GM19468 (cell line): Measurements from ENCODE around the gene ATXN3.

Experiments
- ATAC-seq: cut with Tn5 transposase; IDR thresholded peaks from one replicate; pipeline ENCODE4 v1.9.1; 2021; ENCODE audit warnings: mild to moderate bottlenecking, moderate library complexity, moderate number of reproducible peaks; ENCODE audit not compliant: unreplicated experiment; ENCODE audit errors: extremely low read depth

The ATXN3 gene

DNA sequence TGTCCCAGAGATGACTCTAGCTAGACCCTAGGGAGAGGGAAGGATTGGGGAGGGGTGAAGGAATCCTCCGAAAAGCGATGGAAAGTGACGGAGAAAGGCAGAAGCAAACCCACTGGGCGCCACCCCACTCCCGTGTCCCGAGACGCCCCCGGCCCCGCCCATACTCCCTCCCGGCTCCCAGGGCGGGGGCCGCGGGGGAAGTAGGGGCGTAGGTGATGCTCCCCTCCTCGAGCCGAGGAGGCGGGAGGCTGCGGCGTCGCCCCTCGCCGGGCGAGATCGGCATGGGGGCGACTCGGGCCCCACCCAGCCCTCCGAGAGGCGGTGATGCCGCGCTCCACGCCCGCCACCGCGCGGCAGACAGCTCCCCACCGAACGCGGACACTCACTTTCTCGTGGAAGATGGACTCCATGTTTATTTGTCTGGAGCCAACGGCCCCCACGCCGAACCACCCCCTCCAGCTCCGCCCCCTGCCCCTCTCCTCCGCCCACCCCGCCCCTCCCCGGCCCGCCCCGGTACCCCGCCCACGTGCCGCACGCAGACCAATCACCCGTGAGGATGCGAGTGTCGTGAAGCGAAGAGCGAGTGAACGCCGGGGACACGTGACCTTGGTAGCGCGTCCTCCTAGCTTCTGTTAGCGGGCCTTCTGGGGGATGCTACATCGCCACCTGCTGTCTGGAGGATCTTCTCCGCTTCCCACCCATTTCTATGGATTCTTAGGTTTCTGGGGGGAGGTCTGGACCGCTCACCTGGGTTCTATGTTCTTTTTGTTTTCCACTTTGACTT lies at the start of gene ATXN3:
Gene ATXN3 (minus strand): TSS at position 440 of the 784 bp plus-strand sequence. CDS start 30 bp downstream, at position 410.
- ATAC-seq: peak; percentile 60

DNA sequence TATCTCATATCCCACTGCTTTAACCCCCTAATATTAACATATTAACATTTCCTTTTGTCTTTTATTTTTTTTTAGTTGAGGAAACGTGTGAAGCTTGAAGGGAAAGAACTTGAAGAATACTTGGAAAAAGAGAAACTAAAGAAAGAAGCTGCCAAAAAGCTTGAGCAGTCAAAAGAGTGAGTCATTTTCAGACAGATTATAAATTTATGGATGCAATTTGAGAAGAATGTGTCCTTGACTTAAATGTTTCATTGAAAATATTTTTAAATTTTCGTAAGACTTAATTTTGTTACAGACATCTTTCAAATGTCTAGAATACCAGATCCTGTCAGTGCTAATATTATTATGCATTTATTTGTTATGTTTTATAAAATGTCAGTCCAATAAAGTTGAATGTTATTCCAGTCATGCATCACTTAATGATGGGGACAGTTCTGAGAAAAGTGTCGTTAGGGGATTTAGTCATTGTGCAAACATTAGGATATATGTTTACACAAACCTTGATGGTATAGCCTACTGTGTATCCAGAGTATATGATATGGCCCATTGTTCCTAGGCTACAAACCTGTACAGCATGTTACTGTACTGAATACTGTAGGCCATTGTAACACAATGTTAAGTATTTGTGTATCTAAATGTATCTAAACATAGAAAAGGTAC lies 48.0 kb upstream of the ATXN3 start:
- no peak for ATAC-seq

DNA sequence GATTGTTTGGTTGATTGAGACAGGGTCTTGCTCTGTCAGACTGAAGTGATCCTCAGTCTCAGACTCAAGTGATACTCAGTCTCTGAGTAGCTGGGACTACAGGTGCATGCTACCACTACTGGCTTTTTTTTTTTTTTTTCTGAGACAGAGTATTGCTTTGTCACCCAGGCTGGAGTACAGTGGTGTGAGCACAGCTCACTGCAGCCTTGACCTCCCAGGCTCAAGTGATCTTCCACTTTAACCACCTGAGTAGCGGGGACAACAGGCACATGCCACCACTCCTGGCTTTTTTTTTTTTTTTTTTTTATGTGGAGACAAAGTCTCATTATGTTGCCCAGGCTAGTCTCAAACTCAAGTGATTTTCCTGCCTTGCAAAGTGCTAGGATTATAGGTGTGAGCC lies 47.2 kb upstream of the ATXN3 start:
- no peak for ATAC-seq

DNA sequence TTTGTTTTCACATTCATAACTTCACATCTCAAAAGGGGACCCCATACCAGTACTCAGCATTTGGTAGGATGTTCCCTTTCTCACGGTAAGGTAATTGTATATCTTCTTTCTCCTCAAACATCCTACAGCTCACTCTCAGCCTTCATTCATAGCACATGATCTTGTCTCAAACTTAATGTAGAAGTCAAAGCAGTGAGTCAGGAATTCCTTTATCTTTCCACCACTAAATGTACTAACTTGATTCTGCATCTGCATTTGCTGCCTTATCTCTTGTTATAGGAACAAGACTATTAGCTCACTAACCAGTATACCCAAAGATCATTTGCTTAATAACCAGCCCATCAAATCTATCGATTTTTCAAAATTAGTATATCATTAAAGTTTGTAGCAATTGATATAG lies 38.3 kb upstream of the ATXN3 start:
- ATAC-seq: no peak

DNA sequence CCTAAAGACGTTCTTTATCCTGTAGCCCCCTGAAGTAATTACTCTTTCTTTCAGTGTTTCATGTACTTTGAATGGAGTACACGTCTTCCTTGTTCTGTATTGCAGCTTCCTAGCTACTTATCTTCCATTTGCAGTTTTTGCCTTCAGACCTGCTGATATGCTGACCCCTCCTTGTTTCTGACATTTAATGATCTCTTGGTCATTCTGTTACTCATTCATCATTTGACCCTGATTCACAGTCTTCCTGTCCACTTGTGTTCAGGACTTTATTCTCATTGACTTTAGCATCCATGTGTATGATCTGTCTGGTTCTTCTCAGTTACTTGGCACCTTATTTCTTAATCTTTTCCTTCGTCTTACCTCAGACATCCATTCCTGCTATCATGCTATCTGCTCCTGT lies 37.6 kb upstream of the ATXN3 start:
- no peak for ATAC-seq

DNA sequence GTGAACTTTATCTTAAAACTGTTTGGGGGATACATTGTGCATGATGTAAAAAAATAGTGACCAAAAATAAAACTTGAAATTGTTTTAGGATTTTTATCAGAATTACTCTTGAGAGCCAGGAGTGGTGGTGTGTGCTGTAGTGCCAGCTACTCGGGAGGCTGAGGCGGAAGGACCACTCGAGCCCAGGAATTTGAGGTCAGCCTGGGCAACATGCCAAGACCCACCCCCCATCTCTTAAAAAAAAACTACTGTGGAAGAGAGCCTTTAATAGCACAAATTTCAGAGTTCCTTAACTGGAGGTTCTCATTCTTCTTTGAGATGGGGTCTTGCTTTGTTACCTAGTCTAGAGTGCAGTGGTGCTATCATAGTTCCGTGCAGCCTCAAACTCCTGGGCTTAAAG lies 36.9 kb upstream of the ATXN3 start:
- ATAC-seq: no peak

DNA sequence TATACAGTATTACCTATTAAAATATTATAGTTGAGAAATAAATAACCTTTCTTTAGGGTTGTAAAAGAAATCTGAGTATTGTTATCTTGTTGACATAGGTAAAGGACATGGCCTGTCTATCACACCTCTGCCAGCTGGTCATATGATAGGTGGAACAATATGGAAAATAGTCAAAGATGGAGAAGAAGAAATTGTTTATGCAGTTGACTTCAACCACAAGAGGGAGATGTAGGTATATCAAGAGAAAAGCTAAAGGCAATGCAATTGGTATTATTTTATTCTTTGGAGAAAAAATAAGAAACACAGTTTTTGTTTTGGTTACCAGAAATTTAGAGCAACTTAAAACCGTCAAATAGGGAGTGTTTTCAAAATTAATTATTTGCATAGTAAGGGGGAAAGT lies 28.9 kb upstream of the ATXN3 start:
- no peak for ATAC-seq

DNA sequence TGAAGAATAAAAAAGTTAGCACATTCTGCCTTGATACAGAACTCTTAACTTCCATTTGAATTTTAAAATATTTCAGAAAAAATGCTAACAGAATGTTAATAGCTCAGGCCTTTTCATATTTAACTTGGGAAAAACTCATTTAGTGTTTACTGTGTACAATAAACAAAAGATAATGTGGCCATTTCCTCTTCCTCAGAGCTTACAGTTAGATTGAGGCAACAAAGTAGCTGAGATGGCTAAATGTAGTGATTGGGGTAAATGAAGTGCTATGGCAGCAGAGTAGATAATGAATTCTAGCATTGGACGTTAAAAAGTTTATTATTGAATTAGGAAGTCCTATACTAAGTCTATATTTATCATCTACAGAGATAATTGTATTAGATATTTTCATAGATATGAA lies 28.1 kb upstream of the ATXN3 start:
- ATAC-seq: no peak

DNA sequence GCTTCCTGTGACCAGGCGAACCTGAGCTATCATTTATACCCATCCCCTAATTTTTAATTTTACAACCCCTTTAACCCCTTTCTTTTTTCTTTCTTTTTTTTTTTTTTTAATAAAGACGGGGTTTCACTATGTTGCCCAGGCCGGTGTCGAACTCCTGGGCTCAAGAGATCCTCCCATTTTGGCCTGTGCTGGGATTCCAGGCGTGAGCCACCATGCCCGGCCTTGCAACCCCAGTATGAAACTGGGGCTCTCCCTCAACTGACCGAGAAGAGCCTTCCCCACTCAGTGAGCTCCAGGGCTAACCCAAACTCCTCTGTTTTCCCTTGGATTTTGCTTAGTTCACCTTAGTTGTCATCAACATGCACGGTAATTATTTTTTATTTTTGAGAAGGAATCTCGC lies 16.4 kb upstream of the ATXN3 start:
- no peak for ATAC-seq

DNA sequence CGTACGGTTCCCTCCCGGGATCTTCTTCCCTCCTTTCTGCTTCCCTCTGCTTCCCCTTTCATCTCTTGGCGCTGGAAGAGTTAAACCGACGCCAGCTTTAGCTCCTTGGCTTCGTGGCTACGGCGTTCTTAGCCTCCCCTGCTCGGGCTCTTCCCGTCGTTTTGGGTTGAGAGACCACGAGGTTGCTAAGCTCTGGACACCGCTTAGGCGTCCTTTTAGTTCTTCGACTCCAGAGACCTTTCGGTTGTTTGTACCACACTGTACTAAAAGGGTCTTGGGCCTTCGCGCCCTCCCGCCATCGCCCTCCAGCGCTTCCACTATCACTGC lies 15.9 kb upstream of the ATXN3 start:
- ATAC-seq: no peak

DNA sequence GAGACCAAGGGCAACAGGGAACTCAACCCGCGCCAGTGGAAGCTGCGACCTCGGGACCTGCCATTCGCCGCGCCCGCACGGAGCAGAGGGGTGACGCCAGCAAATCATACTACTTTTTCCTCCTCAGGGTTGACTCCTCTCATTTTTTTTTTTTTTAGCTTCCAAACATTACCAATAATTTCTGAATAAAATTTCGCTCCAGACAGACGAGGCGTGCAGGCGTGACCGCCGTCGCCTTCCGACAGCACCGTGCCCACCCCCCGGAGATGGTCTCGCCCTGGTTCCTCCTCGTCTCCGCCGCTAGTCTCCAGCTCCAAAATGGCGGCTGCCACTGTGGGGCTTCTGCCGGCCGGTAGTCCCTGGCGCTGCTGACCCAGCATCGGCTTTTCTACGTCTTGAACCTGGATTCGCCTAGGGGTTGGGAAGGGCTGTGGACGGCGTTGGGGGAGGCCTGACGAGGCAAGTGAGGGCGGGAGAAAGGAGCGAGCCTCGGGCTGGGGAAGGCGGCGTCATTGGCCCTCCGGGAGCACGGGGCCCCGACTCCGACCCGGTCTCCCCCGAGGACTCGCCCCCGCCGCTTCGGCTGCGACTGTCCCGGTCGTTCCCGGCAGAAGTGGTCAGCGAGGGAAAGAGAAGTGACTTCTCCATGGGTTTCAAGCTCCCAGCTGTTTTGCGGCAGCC lies 15.4 kb upstream of the ATXN3 start, which contains the start of the genes CPSF2 and NDUFB1:
Gene CPSF2 (plus strand): TSS at position 300 of the 681 bp plus-strand sequence. CDS start 9,016 bp downstream, outside the sequence.
Gene NDUFB1 (minus strand): TSS at position 37 of the 681 bp plus-strand sequence. CDS start 4,069 bp downstream, outside the sequence.
- peak; percentile 54 for ATAC-seq

DNA sequence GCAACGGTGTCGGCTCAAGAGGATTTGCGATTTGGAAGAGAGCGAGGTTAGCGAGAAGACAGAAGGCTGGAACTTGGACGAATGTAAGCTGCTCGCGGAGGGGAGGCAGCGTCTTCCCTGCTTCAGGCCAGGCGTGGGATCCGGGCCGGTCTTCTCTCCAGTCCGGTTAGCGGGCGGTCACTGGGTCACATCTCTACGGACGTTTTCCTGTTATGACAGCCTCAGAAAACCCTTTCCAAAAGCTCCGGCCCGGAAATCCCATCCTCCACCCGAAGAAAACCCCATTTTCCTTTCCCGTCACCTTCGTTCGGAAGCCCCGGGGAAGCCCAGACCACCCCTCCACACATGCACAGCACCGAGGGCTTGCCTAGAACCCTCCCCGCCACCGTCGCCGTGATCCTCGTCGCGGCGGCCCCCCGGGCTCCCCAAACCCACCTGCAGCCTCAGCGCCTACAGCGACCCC lies 14.9 kb upstream of the ATXN3 start:
- no peak for ATAC-seq

DNA sequence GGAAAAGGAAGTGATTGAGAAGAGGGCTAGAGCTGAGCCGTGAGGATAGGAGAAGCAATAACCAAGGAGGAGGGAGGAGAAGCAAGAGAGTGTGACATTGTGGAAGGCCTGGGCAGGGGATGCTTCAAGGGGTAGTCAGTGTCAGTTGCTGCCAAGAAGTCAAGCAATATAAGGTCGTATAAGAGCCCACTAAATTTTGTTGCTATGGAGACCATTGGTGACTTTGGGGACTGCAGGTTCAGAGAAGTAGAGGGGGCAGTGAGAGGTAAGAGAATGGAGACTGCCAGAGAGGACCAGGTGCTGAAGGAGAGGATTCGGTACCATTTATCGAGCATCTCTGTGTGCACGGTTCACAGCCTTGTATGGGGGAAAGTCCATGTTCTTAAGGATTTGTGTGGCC lies 3.1 kb upstream of the ATXN3 start:
- no peak for ATAC-seq

DNA sequence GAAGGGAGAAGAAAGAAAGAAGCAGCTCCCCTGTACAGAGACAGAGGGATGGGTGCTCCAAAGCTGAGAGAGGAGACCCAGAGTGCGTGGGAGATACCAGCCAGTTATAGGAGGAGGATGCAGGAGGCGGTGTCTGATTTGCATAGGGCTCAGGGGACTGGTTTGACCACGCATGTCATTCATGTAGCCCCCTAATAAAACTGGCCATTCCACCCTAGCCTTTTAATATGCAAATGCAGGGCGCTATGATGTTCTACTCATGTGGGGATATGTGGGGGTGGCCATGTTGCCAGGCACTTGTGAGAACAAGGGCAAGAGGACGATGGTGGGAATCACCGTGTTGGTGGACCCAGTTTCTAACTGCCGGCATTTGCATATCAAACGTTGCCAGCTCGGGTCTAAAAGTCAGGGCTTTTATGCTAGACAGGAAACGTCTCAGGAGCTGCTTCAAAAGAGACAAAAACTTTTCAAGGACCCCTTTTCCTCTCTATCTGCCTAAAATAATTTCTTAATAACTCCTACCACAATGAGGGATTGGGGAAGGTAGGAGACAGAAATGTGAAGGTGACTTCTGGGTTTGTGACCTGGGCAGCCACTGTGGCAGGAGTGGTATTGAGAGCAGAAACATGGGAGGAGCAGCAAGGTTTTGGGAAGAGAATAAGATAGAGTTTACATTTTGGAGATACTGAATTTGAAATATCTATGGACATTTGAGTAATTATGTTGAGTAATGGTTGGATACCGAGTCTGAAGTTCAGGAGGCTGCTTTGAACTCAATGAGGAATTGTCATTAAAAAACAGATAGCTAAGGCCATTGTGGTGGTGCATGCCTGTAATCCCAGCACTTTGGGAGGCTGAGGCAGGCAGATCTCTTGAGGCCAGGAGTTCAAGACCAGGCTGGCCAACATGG lies 2.2 kb upstream of the ATXN3 start:
- no peak for ATAC-seq

DNA sequence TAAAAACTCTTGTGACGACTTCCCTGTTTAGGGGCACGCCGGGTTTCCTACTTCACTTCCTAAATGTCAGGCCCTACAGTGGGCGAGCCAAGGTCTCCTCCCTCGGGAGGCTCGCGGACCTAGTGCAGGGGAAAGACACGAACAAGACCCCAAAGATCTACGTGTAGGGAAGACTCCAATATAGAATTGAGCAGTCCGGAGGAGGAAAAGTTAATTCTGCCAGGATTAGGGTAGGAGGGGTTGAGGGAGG lies 564 bp downstream of the ATXN3 start:
- ATAC-seq: no peak

DNA sequence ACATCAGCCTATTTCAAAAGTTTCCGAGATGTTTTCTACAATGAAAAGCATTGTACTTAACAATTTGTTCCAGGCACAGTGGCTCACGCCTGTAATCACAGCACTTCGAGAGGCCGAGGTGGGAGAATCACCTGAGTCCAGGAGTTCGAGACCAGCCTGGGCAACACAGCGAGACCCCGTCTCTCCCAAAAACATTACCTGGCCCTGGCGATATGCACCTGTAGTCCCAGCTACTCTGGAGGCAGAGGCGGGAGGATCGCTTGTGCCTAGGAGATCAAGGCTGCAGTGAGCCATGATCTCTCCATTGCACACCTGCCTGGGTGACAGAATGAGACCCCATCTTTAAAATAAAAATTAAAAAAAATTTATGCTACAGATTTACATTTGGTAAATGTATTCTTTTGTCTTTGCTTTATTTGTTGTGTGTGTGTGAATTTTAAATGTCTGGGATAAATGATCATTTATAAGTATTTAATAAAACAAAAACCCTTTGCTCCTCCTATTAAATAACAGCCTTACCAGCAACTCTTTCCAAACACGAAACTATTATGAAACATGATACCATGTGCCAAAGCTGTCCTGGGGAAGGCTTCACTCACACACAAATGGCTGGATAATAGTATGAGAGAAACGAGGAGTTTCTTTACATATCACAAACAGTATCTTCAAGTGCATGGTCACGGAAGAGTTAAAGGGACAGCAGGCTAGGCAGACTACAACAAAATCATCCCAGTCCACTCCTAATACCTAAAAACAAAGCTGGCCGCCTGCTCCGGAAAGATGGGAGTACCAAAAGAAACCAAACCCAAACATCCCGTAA lies 1.1 kb downstream of the ATXN3 start:
- no peak for ATAC-seq

DNA sequence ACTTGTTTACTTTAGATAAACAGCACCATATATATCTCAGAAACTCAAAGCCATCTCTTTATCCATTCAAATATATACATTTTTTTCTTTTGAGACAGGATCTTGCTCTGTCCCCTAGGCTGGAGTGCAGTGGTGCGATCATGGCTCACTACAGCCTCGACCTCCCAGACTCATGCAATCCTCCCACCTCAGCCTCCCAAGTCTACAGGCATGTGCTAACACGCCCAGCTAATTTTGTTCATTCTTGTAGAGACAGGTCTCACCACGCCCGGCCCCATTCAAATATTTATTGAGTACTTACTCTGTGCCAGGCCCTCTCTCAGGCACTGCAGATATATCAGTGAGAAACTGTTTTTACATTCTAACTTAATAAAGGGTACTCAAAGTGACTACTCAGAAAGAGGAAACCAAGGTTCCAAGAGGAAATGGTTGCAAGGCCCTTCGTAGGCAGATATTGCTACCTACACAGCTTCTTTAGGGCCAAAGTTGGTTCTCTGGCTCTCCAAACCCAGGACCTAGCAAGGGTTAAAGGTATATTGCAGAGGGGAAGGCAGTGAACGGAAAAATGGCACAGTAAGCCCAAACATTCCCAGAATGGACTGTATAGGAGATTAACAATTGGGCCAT lies 2.9 kb downstream of the ATXN3 start:
- no peak for ATAC-seq

DNA sequence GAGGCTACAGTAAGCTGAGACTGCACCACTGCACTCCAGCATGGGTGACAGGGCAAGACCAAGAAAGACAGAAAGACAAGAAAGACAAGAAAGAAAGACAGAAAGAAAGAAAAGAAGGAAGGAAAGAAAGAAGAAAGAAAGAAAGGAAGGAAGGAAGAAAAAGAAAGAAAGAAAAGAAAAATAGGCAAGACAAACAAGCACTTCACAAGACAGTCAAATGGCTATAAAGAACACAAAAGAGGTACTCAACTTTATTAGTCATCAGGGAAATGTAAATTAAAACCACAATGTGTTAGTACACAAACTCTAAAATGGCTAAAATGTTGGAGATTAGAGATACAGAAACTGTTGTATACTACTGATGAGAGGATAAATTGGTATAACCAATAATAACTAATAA lies 6.6 kb downstream of the ATXN3 start:
- no peak for ATAC-seq

DNA sequence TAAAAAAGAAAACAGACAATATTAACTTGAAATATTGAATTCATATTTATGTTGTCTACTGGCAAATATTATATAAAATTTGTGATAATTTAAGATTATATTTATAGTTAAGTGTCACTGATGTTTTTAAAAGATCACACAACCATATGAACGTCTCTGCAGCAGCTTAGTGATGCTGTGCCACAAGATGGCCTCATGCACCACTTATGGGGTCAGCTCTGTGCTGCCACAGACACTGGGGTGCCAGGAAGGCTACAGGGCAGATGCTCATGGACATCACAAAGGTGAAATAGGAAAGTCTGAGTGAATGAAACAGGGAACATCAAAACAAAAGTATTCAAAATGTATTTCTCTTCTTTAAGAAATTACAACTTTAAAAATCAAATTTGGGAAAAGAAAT lies 13.1 kb downstream of the ATXN3 start:
- no peak for ATAC-seq
